LNCAP (cell line): ENCODE results near the gene DLGAP1.

Experiments
- TF ChIP-seq, protein P1 (sequence below): fragments of 450-650 bp; IDR thresholded peaks from 2 replicates; pipeline ENCODE4 v1.5.1; 2017; ENCODE audit warnings: mild to moderate bottlenecking

DLGAP1 gene

DNA sequence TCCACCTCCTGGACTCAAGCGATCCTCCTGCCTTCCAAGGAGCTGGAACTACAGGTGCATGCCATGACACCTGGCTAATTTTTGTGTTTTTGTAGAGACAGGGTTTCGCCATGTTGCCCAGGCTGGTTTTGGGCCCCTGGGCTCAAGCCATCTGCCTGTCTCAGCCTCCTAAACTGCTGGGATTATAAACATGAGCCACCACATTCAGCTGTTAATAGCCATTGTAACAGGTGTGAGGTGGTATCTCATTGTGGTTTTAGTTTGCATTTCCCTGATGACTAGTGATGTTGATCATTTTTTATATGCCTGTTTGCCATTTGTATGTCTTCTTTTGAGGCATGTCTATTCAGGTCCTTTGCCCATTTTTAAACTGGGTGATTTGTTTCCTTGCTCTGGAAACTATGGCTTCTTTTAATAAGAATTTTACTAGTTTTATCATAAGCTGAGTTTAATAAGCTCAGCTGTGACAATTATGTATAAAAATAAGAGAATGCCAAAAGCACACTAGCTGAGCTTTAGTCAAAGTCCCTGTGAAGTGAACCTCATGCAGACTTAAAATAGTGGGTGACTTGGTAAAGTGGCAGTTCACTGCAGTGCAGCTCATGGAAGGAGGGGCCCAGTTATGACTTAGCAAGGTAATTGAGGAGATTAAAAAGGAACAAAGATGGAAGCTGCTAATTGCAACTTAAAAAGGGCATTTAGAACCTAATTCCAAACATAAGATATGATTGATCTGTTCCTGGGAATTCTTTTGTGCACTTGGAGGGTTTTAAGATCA is 540.1 kb downstream of the DLGAP1 start:
- TF ChIP-seq, protein P1, sequence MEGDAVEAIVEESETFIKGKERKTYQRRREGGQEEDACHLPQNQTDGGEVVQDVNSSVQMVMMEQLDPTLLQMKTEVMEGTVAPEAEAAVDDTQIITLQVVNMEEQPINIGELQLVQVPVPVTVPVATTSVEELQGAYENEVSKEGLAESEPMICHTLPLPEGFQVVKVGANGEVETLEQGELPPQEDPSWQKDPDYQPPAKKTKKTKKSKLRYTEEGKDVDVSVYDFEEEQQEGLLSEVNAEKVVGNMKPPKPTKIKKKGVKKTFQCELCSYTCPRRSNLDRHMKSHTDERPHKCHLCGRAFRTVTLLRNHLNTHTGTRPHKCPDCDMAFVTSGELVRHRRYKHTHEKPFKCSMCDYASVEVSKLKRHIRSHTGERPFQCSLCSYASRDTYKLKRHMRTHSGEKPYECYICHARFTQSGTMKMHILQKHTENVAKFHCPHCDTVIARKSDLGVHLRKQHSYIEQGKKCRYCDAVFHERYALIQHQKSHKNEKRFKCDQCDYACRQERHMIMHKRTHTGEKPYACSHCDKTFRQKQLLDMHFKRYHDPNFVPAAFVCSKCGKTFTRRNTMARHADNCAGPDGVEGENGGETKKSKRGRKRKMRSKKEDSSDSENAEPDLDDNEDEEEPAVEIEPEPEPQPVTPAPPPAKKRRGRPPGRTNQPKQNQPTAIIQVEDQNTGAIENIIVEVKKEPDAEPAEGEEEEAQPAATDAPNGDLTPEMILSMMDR = no peak

DNA sequence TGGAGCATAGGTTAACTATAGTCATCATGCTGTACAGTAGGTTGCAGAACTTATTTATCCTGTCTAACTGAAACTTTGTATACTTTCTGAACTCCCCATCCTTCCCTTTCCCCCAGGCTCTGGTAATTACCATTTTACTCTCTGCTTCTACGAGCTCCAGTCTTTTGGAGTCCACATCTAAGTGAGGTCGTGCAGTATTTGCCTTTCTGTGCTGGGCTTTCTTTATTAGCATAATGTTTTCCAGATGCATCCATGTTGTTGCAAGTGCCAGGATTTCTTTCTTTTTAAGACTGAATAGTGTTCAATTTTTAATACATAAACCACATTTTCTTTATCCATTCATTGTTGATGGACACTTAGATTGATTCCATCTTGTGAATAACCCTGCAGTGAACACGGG is 541.0 kb downstream of the DLGAP1 start:
- TF ChIP-seq, protein P1 = no peak

DNA sequence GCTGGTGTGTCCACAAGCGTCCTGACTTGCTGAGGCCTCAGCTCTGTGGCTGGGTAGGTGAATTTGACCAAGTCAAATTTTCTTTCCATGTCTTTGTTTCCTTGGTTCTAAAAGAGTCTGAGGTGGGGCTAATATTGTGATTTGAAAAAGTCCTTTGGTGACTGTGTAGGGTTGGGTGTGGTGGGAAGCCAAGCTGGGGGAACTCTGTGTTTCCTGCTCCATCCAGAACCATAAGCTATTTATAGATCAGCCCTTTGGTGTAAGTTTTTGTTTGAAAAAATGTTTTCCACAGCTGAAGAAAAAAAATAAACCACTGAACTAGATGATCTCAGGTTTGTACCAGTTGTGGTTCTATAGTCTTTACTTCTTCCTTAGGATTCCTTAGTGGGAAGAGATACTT is 542.4 kb downstream of the DLGAP1 start:
- TF ChIP-seq, protein P1 = no peak

DNA sequence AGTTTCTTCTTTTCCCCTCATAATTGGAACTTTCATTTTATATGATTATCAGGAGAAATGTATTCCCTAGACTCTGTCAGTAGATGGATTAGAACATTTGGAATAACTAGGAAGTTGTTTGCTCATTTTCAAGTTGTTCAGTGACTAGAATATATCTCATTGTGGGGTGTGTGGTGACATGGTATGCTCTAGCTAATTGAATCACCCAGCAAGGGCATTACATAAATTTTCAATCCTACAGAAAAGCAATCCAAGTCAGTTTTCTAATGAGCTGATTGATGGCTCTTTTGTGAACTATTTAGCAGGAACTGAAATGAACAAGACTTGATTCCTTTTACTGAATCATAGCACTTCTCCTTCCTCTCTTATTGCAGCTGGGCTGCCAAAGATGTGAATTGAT is 543.7 kb downstream of the DLGAP1 start:
- TF ChIP-seq, protein P1 = no peak

DNA sequence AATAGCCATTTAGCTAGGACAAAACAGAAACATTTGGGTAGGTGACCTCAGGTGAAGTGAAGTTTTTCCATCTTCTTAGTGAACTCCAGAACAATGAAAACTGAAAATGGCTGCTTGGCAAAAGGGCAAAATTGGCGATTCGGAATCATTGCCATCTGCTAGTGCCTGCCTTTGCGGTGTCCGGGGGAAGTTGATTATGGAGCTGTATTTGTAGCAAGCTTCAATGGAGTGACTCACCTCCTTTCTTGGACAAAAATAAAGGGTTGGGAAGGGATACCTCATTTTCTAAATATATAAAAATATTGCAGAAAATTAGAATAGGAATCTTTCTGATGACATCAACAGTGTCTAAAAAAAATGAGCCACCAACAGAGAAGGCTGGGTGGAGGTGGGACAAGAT is 544.6 kb downstream of the DLGAP1 start:
- TF ChIP-seq, protein P1 = no peak

DNA sequence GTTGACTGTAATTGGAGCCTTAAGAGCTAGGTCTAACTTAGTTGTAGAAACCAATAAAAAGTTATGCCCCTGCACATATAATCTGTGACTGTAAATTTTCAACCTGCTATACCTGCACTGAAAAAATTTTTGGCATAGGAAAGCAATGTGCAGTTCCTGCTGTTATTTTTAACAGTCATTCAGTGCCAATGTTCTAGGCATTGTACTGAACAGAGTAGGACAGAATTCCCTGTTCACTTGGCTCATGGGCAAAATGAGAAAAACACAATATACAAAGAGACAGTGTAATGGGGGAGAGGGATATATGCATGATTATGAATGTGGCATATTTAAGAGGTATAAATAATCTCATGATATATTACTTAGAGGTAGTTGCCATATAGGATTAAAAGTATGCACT is 547.2 kb downstream of the DLGAP1 start:
- TF ChIP-seq, protein P1 = no peak

DNA sequence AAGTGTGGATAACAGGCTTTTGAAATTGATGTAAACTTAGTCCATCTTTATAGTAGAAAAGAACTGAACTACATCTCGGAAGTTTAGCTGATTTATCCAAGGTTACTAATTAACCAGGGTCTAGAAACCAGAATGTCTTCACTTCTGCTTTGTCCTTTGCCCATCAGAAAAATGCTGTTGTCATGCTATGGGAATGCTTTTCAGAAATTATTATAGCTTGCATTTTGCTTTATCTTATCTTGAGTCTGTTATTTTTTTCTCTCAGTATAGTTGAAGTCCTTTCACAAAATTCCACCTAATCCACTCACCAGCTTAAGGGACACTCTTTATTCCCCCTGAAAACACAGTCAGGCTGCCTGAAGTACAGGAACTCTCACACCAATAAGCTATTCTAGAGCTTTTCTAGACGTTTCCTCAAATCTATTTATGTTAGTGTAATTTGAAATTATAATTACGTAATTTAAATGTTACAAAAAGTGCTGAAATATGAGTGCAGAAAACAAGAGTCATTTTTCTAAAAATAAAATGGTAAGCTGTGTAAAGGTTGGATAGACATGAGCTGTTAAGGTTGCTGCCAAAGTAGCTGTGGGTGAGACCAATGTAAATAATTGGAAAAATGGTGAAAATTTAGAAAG is 548.9 kb downstream of the DLGAP1 start:
- TF ChIP-seq, protein P1 = no peak
